Keratinocyte (primary cell): ENCODE results near the gene ZNF547.
A peak's percentile ranks its signal among the peaks of the same experiment; 100 is the strongest.

Experiments
- CTCF ChIP-seq, 3 experiments: IDR thresholded peaks in 1 of 3; conservative IDR thresholded peaks in 1 of 3; optimal IDR thresholded peaks in 1 of 3; 2 replicates in 2 of 3; 3 replicates in 1 of 3; pipeline versions ENCODE3 to v1.5.1; 2011; ENCODE audit warnings: low read length in 3 of 3, mild to moderate bottlenecking in 3 of 3, moderate library complexity in 2 of 3, control low read depth in 1 of 3, inconsistent platforms in 1 of 3; ENCODE audit not compliant: insufficient read depth in 2 of 3; ENCODE audit errors: extremely low read depth in 1 of 3
- EZH2 ChIP-seq: IDR thresholded peaks from one replicate; pipeline ENCODE4 v1.6.1; 2012; ENCODE audit warnings: inconsistent platforms, mild to moderate bottlenecking, low read length, moderate library complexity

GRCh38 chr19:57406516-57407123 is 43.3 kb downstream of the ZNF547 start:
- TF ChIP-seq CTCF (optimal IDR thresholded peaks at IDR 0.05 in 1 of 3, IDR thresholded peaks at IDR 0.05 in 1 of 3, conservative IDR thresholded peaks at IDR 0.05 in 1 of 3; ENCODE audit: extremely low read depth in 1 of 3, insufficient read depth in 2 of 3, low read length in 3 of 3) (peak; percentile 91 to 96 (median 92)), EZH2 (no peak)
